Lung (tissue), 12 donors: Measurements from ENCODE around the gene LAMB4. TPM values are rescaled to one million over a fixed set of nuclear protein-coding genes. Genes with fewer than 3 reads are reported as not detected.

Source experiments
- ATAC-seq: fragments of 200-7000 bp; cut with Tn5 transposase; one replicate; pipeline ENCODE4 v1.9.1; 2020; ENCODE audit warnings: moderate number of reproducible peaks; ENCODE audit not compliant: insufficient read depth, low FRiP score
- DNase-seq, 3 donors: peaks; one replicate each; pipeline ENCODE4 v3.0.0-alpha.2; 2013 to 2017
- H3K27ac ChIP-seq, 2 donors: one replicate each; pipeline ENCODE4 v1.5.1; 2013; ENCODE audit warnings: mild to moderate bottlenecking in 2 of 2, moderate library complexity in 2 of 2, control low read depth in 1 of 2, inconsistent platforms in 1 of 2, low read depth in 1 of 2, low read length in 1 of 2
- H3K27me3 ChIP-seq, 3 donors: one replicate each; pipeline ENCODE4 v1.5.1; 2013; ENCODE audit warnings: low read length in 2 of 3; ENCODE audit not compliant: control insufficient read depth in 3 of 3, insufficient read depth in 3 of 3
- H3K36me3 ChIP-seq, 4 donors: one replicate each; pipeline ENCODE4 v1.5.1; 2013; ENCODE audit warnings: low read length in 4 of 4, mild to moderate bottlenecking in 1 of 4, moderate library complexity in 1 of 4; ENCODE audit not compliant: control insufficient read depth in 4 of 4, insufficient read depth in 4 of 4
- H3K4me1 ChIP-seq, 5 donors: one replicate each; pipeline ENCODE4 v1.5.1; 2013; ENCODE audit warnings: low read length in 5 of 5, mild to moderate bottlenecking in 2 of 5, moderate library complexity in 1 of 5; ENCODE audit not compliant: control insufficient read depth in 5 of 5, insufficient read depth in 5 of 5
- H3K4me3 ChIP-seq: one replicate; pipeline ENCODE4 v1.5.1; 2013; ENCODE audit warnings: mild to moderate bottlenecking, control low read depth, moderate library complexity
- H3K9ac ChIP-seq, 2 donors: one replicate each; pipeline ENCODE4 v1.5.1; 2013; ENCODE audit warnings: low read length in 2 of 2, control low read depth in 1 of 2; ENCODE audit not compliant: insufficient read depth in 1 of 2
- H3K9me3 ChIP-seq, 4 donors: one replicate each; pipeline ENCODE4 v1.5.1; 2013; ENCODE audit warnings: low read length in 3 of 4, mild to moderate bottlenecking in 1 of 4, moderate library complexity in 1 of 4; ENCODE audit not compliant: control insufficient read depth in 4 of 4, insufficient read depth in 3 of 4
- CTCF ChIP-seq: IDR thresholded peaks from 2 replicates; pipeline ENCODE4 v1.5.1; 2012; ENCODE audit warnings: mild to moderate bottlenecking; ENCODE audit errors: control extremely low read depth, extremely low read depth
- WGBS, 2 donors: extraction: QIAGEN DNeasy Blood & Tissue Kit; methylation state at CpG; one replicate each; pipeline ENCODE4 v1.1.7; 2013; 5-methylcytosine and 5-hydroxymethylcytosine counted together
- polyA plus RNA-seq, 2 donors: library from polyadenylated mRNA; stranded (reverse); fragments of 200-250 nt; gene quantifications; one replicate each; pipeline ENCODE4 v1.2.1, GENCODE V29; 2013
- total RNA-seq, 2 donors: library from RNA; depleted of rRNA in 1 of 2; stranded (reverse); fragments of >200 nt in 1 of 2; gene quantifications; one replicate each; pipeline ENCODE4 v1.2.1, GENCODE V29; 2014 to 2021
- donor health status: control.
- donor health status: control.
- donor health status: Bipolar disorder and iron deficiency.
- donor health status: healthy.
- donor health status: DM: yes; HTN: yes; CAD: no.

The LAMB4 gene
- total and polyA plus RNA-seq, 4 donors: 0.06 to 0.63 (median 0.28) TPM

- Histone ChIP-seq H3K4me1 (peaks cover 0 to 16% (median 3%) of the 10 kb centered on the region in 5 donors), H3K27me3 (no peaks in the 10 kb centered on the region), H3K36me3 (no peaks in the 10 kb centered on the region), H3K4me3 (no peak overlapping the region), H3K9me3 (peaks cover 0 to 5% (median 1%) of the 10 kb centered on the region in 4 donors), H3K27ac (no peak overlapping the region), H3K9ac (no peak overlapping the region)
- DNase-seq (no peak), ATAC-seq (no peak)
- no peak for TF ChIP-seq CTCF
- WGBS, 2 donors: 88 to 100% methylated on average over 1 of the region's 1 CpG
Observed at GRCh38 chr7:108083980-108084379, 46.2 kb downstream of the LAMB4 start.

- DNase-seq: peak; percentile 62 to 90 (median 89)
- Histone ChIP-seq H3K36me3 (no peaks in the 10 kb centered on the region), H3K4me3 (no peak overlapping the region), H3K27me3 (no peaks in the 10 kb centered on the region), H3K4me1 (peaks cover 0 to 43% (median 9%) of the 10 kb centered on the region in 5 donors), H3K9ac (no peak overlapping the region), H3K27ac (peak overlapping the region in 1 of 2 donors; percentile 70), H3K9me3 (peaks cover 0 to 5% (median 1%) of the 10 kb centered on the region in 4 donors)
- 57 to 79% methylated on average over 9 of the region's 9 CpGs for WGBS, 2 donors
- no peak for TF ChIP-seq CTCF
- ATAC-seq: no peak
Observed at GRCh38 chr7:108079648-108080591, 50.2 kb downstream of the LAMB4 start.

GRCh38 chr7:108079276-108079647 is 50.9 kb downstream of the LAMB4 start:
- H3K4me3 ChIP-seq: no peak overlapping the region
- H3K9me3 ChIP-seq: peaks cover 0 to 5% (median 1%) of the 10 kb centered on the region in 4 donors
- H3K9ac ChIP-seq: no peak overlapping the region
- DNase-seq (peak in 1 of 3 donors; percentile 19), ATAC-seq (no peak)
- no peaks in the 10 kb centered on the region for H3K27me3 ChIP-seq
- H3K27ac ChIP-seq: no peak overlapping the region
- WGBS, 2 donors: 95 to 96% methylated on average over 1 of the region's 1 CpG
- H3K36me3 ChIP-seq: no peaks in the 10 kb centered on the region
- peaks cover 0 to 43% (median 9%) of the 10 kb centered on the region in 5 donors for H3K4me1 ChIP-seq
- no peak for TF ChIP-seq CTCF
